Naive thymus-derived CD8-positive, alpha-beta T cell (primary cell): Measurements from ENCODE around the gene UTP14C. TPM values are rescaled to one million over a fixed set of nuclear protein-coding genes. Genes with fewer than 3 reads are reported as not detected.

Experiments used
- ATAC-seq, 2 donors: fragments of 150-1000 bp; cut with Tn5 transposase in 1 of 2; sonication (Bioruptor Pico), chemical (Tn5 transposase) in 1 of 2; 1 replicate in 1 of 2; 2 replicates in 1 of 2; pipeline ENCODE4 v1.10.0; 2021; ENCODE audit warnings: mild to moderate bottlenecking in 2 of 2, moderate library complexity in 2 of 2
- POLR2A ChIA-PET: fragments of 350-600 bp; sonication (Branson Sonifier 250); formaldehyde crosslinking; loops from one replicate; lab custom pipeline; 2021; ENCODE audit warnings: antibody characterized with exemption; lab: Charles Lee
- DNase-seq, 10 donors: peaks; one replicate each; pipeline versions ENCODE4 v3.0.0 to v3.0.0-alpha.2; 2020 to 2022
- H3K27ac Mint-ChIP-seq, 10 donors: one replicate each; pipeline ENCODE4 v1.8.0; 2020 to 2022; ENCODE audit warnings: mild to moderate bottlenecking in 10 of 10, mixed read lengths in 10 of 10, moderate library complexity in 4 of 10, inconsistent platforms in 1 of 10
- H3K27me3 Mint-ChIP-seq, 5 donors: one replicate each; pipeline ENCODE4 v1.8.0; 2021 to 2022; ENCODE audit warnings: mixed read lengths in 5 of 5
- H3K36me3 Mint-ChIP-seq, 3 donors: one replicate each; pipeline ENCODE4 v1.8.0; 2020 to 2022; ENCODE audit warnings: mixed read lengths in 3 of 3, mild to moderate bottlenecking in 2 of 3, inconsistent platforms in 1 of 3
- H3K4me1 Mint-ChIP-seq, 4 donors: one replicate each; pipeline ENCODE4 v1.8.0; 2021 to 2022; ENCODE audit warnings: mixed read lengths in 4 of 4
- H3K4me3 Mint-ChIP-seq, 10 donors: one replicate each; pipeline ENCODE4 v1.8.0; 2020 to 2022; ENCODE audit warnings: mild to moderate bottlenecking in 10 of 10, mixed read lengths in 10 of 10, moderate library complexity in 6 of 10, inconsistent platforms in 1 of 10
- H3K9me3 Mint-ChIP-seq, 9 donors: one replicate each; pipeline ENCODE4 v1.8.0; 2020 to 2022; ENCODE audit warnings: mixed read lengths in 9 of 9, mild to moderate bottlenecking in 3 of 9, inconsistent platforms in 1 of 9, moderate library complexity in 1 of 9
- polyA plus RNA-seq, 3 donors: library from polyadenylated mRNA; unstranded; fragments of 300-500 nt; fragmentation: Illumina TruSeq; gene quantifications; one replicate each; pipeline ENCODE4 v1.2.3, GENCODE V29; 2021
- total RNA-seq, 8 experiments: library from RNA in 2 of 8; stranded (reverse) in 2 of 8; gene quantifications; one replicate each; pipeline ENCODE4 v1.2.3 and lab custom pipeline; 2021 to 2026

UTP14C gene
- total and polyA plus RNA-seq, 5 experiments from 2014 or later: 2.4 to 14.4 (median 3.6) TPM

DNA sequence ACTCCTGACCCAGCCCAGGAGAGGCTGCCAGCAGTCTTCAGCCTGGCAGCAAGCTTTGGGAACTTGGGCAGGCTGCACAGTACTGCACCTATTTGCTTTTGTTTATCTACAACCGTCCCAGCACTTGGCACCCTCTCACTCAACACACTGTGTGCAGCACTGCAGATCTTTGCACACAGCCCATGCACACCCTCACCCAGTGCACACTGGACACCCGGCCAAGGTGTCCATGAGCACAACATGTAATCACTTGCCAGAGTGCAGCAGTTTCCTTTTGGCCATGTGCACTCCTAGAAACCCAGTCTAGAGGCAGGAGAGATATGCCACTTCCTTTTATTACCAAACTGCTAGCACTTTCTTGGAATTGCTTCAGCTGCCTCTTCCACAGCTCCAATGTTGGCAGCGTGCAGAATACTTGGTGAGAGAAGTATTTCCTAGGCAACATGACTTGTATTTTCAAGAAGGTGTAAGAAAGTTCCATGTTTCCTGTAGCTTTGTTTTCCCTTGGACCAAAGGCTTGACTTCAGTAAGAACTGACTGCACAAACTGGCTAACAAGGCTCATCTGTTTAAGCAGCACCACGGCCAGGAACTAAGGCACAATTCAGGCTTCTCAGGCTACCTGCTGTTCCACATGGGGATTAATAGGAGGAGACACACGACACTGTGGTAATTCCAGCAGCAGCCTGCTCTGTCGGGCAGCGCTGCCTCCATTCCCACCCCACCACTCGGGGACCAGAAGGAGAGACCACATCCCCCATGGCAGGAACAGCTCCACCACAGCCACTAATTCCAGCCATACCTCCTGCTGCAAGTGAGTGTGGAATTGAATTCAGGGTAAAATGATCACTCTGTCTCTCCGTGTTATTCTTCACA, 28.6 kb upstream of the UTP14C start:
- POLR2A ChIA-PET: no interaction called here
- Mint-ChIP-seq H3K27ac (no peak overlapping the region), H3K9me3 (no peaks in the 10 kb centered on the region), H3K36me3 (no peaks in the 10 kb centered on the region), H3K27me3 (peaks cover 7 to 35% (median 10%) of the 10 kb centered on the region in 5 donors), H3K4me3 (no peak overlapping the region), H3K4me1 (peaks cover 0 to 7% (median under 1%) of the 10 kb centered on the region in 4 donors)
- DNase-seq (no peak), ATAC-seq (no peak)

DNA sequence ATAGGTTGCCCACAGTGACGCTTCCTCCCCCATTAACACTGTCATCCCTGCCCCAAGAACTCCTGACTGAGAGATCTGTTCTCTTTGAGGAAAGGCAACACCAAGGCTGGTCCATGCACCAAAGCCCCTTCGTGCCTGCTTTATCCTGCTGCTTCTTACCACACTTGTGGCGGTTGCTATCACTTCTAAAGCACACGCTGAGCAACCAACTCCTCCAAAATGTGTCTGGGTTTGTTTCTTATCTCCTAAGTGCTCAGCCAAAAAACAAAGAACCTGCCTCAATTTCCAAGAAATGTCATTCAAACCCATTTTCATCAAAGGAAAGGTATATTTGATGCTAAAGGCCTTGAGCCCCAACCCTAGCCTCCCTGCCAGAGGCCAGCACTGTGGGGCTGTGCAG, 27.9 kb upstream of the UTP14C start:
- H3K27me3 Mint-ChIP-seq: peaks cover 8 to 35% (median 10%) of the 10 kb centered on the region in 5 donors
- no peak for ATAC-seq
- no peaks in the 10 kb centered on the region for H3K9me3 Mint-ChIP-seq

DNA sequence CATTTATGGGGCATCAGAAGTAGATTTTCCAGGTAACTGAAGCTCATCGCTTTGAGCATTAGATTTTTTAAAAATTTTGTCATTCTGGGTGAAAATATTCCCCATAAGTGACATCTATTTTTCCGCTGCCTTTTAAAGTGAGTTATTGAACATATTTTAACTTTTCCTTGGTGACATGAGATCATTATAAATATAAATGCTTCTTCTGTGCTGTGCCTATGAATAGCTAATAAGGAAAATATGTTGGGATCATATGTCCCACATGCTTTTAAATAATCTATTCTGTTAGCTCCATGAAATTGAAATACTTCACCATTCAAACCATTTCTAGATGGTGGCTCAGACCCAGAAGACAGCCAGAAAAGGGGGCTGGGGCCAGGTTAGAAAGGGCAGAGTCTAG, 27.3 kb upstream of the UTP14C start:
- H3K4me3 Mint-ChIP-seq: no peak overlapping the region
- H3K27ac Mint-ChIP-seq: no peak overlapping the region
- DNase-seq: no peak
- H3K36me3 Mint-ChIP-seq: no peaks in the 10 kb centered on the region
- no peak for ATAC-seq
- POLR2A ChIA-PET: no interaction called here
- peaks cover 8 to 35% (median 10%) of the 10 kb centered on the region in 5 donors for H3K27me3 Mint-ChIP-seq
- H3K9me3 Mint-ChIP-seq: no peaks in the 10 kb centered on the region
- H3K4me1 Mint-ChIP-seq: peaks cover 0 to 11% (median 2%) of the 10 kb centered on the region in 4 donors

More for the DNA sequence above, 27.9 kb upstream of the UTP14C start:
- no peak for DNase-seq
- POLR2A ChIA-PET: no interaction called here
- Mint-ChIP-seq H3K4me1 (peaks cover 0 to 11% (median 2%) of the 10 kb centered on the region in 4 donors), H3K4me3 (no peak overlapping the region), H3K27ac (no peak overlapping the region), H3K36me3 (no peaks in the 10 kb centered on the region)

DNA sequence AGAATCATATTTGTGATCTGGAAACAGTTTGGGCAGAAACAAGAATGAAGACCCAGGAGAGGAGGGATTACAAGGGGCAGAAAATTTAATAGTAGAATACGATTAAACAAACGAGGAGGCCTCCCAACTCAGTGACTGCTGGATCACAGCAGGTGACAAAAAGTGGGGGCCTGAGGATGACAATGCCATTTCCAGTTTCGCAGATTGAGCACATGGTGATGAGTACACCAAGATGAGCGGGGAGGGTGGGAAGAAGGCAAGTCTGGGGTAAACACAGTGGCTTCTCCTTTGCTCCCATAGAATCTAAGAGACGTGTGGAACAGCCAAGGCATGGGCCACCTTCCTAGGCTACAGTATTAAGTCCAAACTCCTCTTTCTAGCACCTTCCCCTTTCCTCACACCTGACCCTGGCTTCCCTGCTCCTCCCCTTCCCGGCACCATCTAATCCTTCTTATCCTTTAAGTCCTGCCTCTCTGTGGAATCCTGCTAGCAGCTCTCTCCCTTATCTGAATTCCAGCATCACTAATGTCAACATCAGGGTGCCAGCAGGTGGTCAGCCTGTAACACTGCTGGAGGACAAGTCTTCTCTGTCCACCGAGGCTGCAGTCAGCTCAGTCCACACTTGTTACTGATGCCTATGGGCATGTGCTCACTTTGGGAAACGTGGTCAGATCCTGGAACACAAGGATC, 26.7 kb upstream of the UTP14C start:
- Mint-ChIP-seq H3K27me3 (peaks cover 8 to 35% (median 10%) of the 10 kb centered on the region in 5 donors), H3K4me3 (no peak overlapping the region), H3K4me1 (peaks cover 0 to 11% (median 2%) of the 10 kb centered on the region in 4 donors), H3K9me3 (no peaks in the 10 kb centered on the region), H3K36me3 (no peaks in the 10 kb centered on the region), H3K27ac (no peak overlapping the region)
- DNase-seq (no peak), ATAC-seq (no peak)
- POLR2A ChIA-PET: no interaction called here

DNA sequence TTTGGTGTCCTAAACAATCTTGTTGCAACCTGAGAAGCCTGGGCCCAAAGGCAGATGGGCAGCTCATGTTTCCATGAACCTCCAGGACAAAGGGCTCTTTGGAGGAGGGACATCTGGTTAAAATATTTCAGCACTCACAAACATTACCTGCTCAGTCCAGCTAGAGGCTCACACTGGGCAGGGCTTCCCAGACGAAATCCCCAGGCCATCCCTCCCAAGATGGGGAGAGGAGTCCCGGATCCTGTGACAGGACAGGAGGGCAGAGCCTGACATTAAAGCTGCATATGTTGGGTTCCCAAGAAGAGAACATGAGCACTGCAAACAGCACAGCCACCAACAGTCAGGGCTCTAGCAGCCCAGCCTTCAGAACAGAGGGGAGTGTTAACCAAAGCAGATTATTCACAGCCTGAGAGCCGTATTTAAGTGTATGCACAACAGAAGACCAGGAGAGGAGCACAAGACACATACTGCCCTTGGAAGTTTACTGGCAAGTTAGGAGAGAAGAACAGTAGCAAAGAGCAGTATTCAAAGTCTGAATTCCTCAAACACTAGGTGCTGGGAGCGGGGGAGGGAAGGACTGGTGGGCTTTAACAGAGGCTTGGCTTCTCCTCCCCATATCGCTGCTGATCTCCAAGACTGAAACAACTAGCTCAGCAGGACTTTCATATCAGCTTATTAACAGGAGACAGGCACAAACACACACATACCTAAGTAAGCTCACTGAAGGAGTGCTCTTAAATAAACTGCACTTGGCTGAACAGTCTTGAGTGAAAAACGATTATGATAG, 25.6 kb upstream of the UTP14C start:
- POLR2A ChIA-PET: no interaction called here

DNA sequence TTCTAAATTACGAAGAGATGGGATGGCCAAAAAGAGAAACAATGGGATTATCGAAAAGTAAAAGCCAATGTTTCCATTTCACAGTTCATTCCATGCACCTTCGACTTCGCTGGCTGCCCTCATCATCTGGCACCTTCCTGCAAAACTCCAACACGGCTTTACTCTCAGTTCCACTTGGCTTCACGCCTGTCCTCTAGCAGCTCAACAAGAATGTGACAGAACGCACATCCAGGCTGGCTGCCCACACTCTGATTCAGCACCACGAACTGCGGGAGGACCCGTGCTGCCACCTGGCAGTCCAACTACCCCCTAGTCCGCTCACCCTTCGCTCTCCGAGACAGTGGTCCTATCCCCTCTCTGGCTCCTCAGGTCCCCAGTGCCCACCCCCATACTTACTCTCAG, 25.0 kb upstream of the UTP14C start:
- H3K4me1 Mint-ChIP-seq: peaks cover 0 to 11% (median 2%) of the 10 kb centered on the region in 4 donors
- no peak for ATAC-seq
- no peak for DNase-seq
- H3K27ac Mint-ChIP-seq: no peak overlapping the region
- no peaks in the 10 kb centered on the region for H3K9me3 Mint-ChIP-seq
- peaks cover 8 to 35% (median 10%) of the 10 kb centered on the region in 5 donors for H3K27me3 Mint-ChIP-seq
- POLR2A ChIA-PET: no interaction called here
- H3K4me3 Mint-ChIP-seq: no peak overlapping the region
- no peaks in the 10 kb centered on the region for H3K36me3 Mint-ChIP-seq

More for the DNA sequence above, 25.6 kb upstream of the UTP14C start:
- H3K9me3 Mint-ChIP-seq: no peaks in the 10 kb centered on the region
- H3K27me3 Mint-ChIP-seq: peaks cover 8 to 35% (median 10%) of the 10 kb centered on the region in 5 donors
- no peaks in the 10 kb centered on the region for H3K36me3 Mint-ChIP-seq
- peak overlapping the region in 2 of 10 donors; percentile 43 to 47 for H3K27ac Mint-ChIP-seq
- peaks cover 0 to 11% (median 2%) of the 10 kb centered on the region in 4 donors for H3K4me1 Mint-ChIP-seq
- ATAC-seq (no peak), DNase-seq (no peak)
- H3K4me3 Mint-ChIP-seq: no peak overlapping the region

DNA sequence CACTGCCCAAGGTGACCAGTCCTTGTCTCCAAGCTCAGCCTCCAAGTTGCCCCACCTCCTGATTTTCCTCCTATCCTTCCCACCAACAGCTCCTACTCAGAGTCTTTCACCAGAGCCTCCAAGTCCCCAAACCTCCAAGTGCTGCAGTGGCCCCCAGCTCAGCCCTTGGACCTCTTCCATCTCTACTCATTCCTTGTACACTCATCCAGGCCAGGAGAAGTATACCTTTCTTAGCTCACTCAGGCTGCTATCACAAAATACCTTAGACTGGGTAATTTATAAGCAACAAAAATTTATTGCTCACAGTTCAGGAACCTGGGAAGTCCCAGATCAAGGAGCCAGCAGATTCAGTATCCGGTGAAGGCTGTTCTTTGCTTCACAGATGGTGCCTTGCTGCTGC, 24.6 kb upstream of the UTP14C start:
- no peak overlapping the region for H3K27ac Mint-ChIP-seq
- H3K9me3 Mint-ChIP-seq: no peaks in the 10 kb centered on the region
- ATAC-seq (no peak), DNase-seq (no peak)
- H3K36me3 Mint-ChIP-seq: no peaks in the 10 kb centered on the region
- H3K4me1 Mint-ChIP-seq: peaks cover 0 to 11% (median 2%) of the 10 kb centered on the region in 4 donors
- peaks cover 8 to 35% (median 10%) of the 10 kb centered on the region in 5 donors for H3K27me3 Mint-ChIP-seq
- H3K4me3 Mint-ChIP-seq: no peak overlapping the region
- POLR2A ChIA-PET: no interaction called here

DNA sequence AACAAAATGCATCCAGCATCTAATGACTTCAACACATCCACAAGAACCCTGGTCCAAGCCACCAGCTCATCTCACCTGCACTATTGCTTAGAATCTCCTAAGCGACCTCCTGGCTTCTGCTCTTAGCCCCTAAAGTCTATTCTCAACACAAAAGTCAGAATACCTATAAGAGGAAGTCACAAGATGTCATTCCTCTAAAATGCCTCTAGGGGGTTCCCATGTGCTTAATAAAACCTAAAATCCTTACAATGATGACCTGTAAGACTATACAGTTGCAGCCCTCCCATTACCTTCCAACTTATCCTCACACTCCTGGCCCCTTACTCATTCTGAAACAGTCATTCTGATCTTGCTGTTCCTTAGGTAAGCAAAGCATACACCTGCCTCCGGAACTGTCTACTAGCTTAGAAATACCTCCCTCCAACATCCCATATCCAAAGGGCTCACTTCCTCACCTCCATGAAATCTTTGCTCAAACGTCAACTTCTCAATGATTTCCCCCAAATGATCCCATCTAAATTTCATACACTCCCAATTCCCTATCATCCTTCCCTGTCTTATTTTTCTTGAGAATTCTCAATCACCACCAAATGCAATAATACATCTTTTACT, 23.3 kb upstream of the UTP14C start:
- peaks cover 8 to 35% (median 10%) of the 10 kb centered on the region in 5 donors for H3K27me3 Mint-ChIP-seq
- POLR2A ChIA-PET: interaction anchor here (2.1 kb wide), 1 partner anchor 11 kb away, joined by 5 read pairs; the partner anchor contains the start of gene ALG11
- H3K36me3 Mint-ChIP-seq: no peaks in the 10 kb centered on the region
- no peaks in the 10 kb centered on the region for H3K9me3 Mint-ChIP-seq
- no peak overlapping the region for H3K4me3 Mint-ChIP-seq
- DNase-seq (peak in 3 of 10 donors; percentile 43 to 54 (median 44)), ATAC-seq (peak; percentile 80 to 82)
- no peak overlapping the region for H3K27ac Mint-ChIP-seq
- H3K4me1 Mint-ChIP-seq: peaks cover 0 to 6% (median 1%) of the 10 kb centered on the region in 4 donors

DNA sequence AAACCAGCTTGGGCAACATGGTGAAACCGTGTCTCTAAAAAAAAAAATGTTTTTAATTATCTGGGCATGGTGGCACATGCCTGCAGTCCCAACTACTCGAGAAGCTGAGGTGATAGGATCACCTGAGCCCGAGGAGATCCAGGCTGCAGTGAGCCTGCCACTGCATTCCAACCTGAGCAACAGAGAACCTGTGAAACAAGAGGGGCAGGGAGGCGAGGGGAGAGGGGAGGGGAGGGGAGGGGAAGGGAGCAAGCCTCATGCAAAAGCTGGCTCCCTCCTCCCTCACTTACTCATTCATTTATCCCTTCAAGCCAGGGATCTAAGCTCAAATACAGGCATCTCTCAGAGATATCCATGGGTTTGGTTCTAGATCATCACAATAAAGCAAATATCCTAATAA, 22.1 kb upstream of the UTP14C start:
- no peaks in the 10 kb centered on the region for H3K9me3 Mint-ChIP-seq
- no peak overlapping the region for H3K4me3 Mint-ChIP-seq
- peaks cover 8 to 31% (median 13%) of the 10 kb centered on the region in 5 donors for H3K27me3 Mint-ChIP-seq
- no peak overlapping the region for H3K27ac Mint-ChIP-seq
- H3K36me3 Mint-ChIP-seq: no peaks in the 10 kb centered on the region
- ATAC-seq (no peak), DNase-seq (no peak)
- peaks cover 0 to 6% (median 2%) of the 10 kb centered on the region in 4 donors for H3K4me1 Mint-ChIP-seq
- POLR2A ChIA-PET: interaction anchor here (2.1 kb wide), 1 partner anchor 10 kb away, joined by 5 read pairs; the partner anchor contains the start of gene ALG11

DNA sequence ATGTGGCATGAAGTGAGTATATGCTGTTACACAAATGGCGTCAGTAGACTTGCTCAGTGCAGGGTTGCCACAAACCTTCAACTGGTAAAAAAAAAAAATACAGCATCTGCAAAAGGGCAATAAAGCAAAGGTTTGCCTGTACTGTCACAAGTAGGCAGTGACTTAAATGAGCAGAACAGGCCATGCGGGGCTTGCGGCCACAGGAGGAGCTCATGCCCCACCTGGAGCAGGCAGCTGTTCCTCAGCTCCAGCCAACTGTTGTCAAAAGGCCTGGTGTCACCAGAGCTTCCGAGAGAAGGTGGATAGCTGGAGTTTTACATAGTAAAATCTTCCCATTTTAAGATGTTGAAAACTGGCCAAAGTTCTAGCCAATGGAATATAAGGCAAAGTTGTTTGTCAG, 20.9 kb upstream of the UTP14C start:
- Mint-ChIP-seq H3K27ac (no peak overlapping the region), H3K4me3 (no peak overlapping the region), H3K27me3 (peaks cover 6 to 19% (median 15%) of the 10 kb centered on the region in 5 donors), H3K9me3 (no peaks in the 10 kb centered on the region), H3K36me3 (no peaks in the 10 kb centered on the region), H3K4me1 (peaks cover 0 to 6% (median 2%) of the 10 kb centered on the region in 4 donors)
- no peak for ATAC-seq
- POLR2A ChIA-PET: no interaction called here
- no peak for DNase-seq

DNA sequence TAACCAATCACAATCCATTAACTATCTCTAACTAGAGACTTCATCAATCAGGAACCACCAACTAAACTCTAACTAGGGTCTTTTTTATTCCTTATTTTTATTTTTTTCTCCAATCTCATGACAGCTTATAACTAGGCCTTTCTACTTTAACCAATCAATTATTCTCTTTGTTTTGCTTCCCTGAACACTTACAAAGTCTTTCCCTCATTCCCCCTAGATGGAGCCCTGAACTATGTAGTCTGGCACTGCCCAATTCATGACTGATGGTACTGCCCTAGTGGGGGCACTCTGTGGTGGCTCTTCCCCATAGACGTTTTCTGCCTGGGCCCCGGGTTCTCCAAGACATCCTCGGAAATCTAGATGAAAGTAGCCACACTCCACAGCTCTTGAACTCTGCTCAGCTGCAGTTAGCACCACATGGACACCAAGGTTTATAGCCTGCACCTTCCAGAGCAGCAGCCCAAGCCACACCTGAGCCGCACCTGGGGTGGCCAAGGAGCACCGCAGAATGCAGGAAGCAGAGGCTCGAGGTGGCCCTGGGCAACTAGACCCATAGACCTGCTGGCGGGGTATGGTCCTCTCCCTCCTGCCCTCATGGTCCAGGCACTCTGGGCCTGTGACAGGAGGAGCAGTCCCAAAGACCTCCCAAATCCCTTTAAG, 19.9 kb upstream of the UTP14C start:
- Mint-ChIP-seq H3K27me3 (peaks cover 3 to 20% (median 8%) of the 10 kb centered on the region in 5 donors), H3K4me3 (no peak overlapping the region), H3K27ac (no peak overlapping the region), H3K36me3 (no peaks in the 10 kb centered on the region), H3K9me3 (no peaks in the 10 kb centered on the region), H3K4me1 (peaks cover 0 to 6% (median 2%) of the 10 kb centered on the region in 4 donors)
- DNase-seq: no peak
- POLR2A ChIA-PET: no interaction called here
- ATAC-seq: no peak
